ENCODE results near the gene FARP1.
A peak's percentile ranks its signal among the peaks of the same experiment; 100 is the strongest.

The FARP1 gene

GRCh38 chr13:98409281-98409680 is 266.4 kb downstream of the FARP1 start:
- TF ChIP-seq CTCF (conservative IDR thresholded peaks at IDR 0.05) (no peak), ZFX (IDR thresholded peaks at IDR 0.05) (no peak)
- no peak overlapping the region for H3K27ac ChIP-seq

GRCh38 chr13:98410612-98411011 is 267.7 kb downstream of the FARP1 start:
- TF ChIP-seq ZFX (IDR thresholded peaks at IDR 0.05) (no peak), CTCF (conservative IDR thresholded peaks at IDR 0.05) (no peak)
- no peak overlapping the region for H3K27ac ChIP-seq

GRCh38 chr13:98411013-98411412 is 268.1 kb downstream of the FARP1 start:
- TF ChIP-seq CTCF (conservative IDR thresholded peaks at IDR 0.05), result no peak
- TF ChIP-seq ZFX (IDR thresholded peaks at IDR 0.05), result no peak
- no peak overlapping the region for H3K27ac ChIP-seq

- no peak for TF ChIP-seq ZFX (IDR thresholded peaks at IDR 0.05)
- TF ChIP-seq CTCF (conservative IDR thresholded peaks at IDR 0.05), result no peak
- no peak overlapping the region for H3K27ac ChIP-seq
These were observed 268.8 kb downstream of the FARP1 start for GRCh38 chr13:98411617-98412265.

GRCh38 chr13:98413278-98413677 is 270.4 kb downstream of the FARP1 start:
- H3K27ac ChIP-seq, result peak overlapping the region; percentile 27

- H3K27ac ChIP-seq, result peak overlapping the region; percentile 27
- TF ChIP-seq CTCF (conservative IDR thresholded peaks at IDR 0.05), result no peak
- TF ChIP-seq ZFX (IDR thresholded peaks at IDR 0.05), result no peak
These were observed 270.9 kb downstream of the FARP1 start for GRCh38 chr13:98413796-98414195.

GRCh38 chr13:98415326-98416070 is 272.6 kb downstream of the FARP1 start:
- TF ChIP-seq CTCF (conservative IDR thresholded peaks at IDR 0.05), result no peak
- TF ChIP-seq ZFX (IDR thresholded peaks at IDR 0.05), result no peak
- peak overlapping the region; percentile 95 for H3K27ac ChIP-seq

Measured in C4-2B (cell line).